Transverse colon (tissue), 4 donors: ENCODE results near the gene LMO7. TPM values are rescaled to one million over a fixed set of nuclear protein-coding genes. Genes with fewer than 3 reads are reported as not detected.

ENCODE experiments used
- DNase-seq: peaks from one replicate; pipeline ENCODE4 v3.0.0-alpha.2; 2019
- H3K27ac ChIP-seq, 4 donors: fragments of 200-600 bp; sonication (generic); 2 replicates each; pipeline ENCODE4 v1.5.1; 2016 to 2018; ENCODE audit warnings: inconsistent platforms in 4 of 4
- H3K27me3 ChIP-seq: fragments of 200-600 bp; sonication (generic); 2 replicates; pipeline ENCODE4 v1.5.1; 2017; ENCODE audit warnings: inconsistent platforms
- H3K36me3 ChIP-seq, 4 donors: fragments of 200-600 bp; sonication (generic); 2 replicates each; pipeline ENCODE4 v1.5.1; 2017 to 2019; ENCODE audit warnings: inconsistent platforms in 4 of 4
- H3K4me1 ChIP-seq, 4 donors: fragments of 200-600 bp; sonication (generic); 2 replicates each; pipeline ENCODE4 v1.5.1; 2017 to 2020; ENCODE audit warnings: inconsistent platforms in 4 of 4
- H3K4me3 ChIP-seq, 4 donors: fragments of 200-600 bp; sonication (generic); 1 replicate in 1 of 4; 2 replicates in 3 of 4; pipeline versions ENCODE4 v1.5.1 to v1.6.1; 2017 to 2019; ENCODE audit warnings: inconsistent platforms in 4 of 4
- H3K9me3 ChIP-seq, 2 donors: fragments of 200-600 bp; sonication (generic); 2 replicates each; pipeline ENCODE4 v1.5.1; 2017 to 2019; ENCODE audit warnings: inconsistent platforms in 2 of 2
- EP300 ChIP-seq: sonication (generic); formaldehyde crosslinking; IDR thresholded peaks from one replicate; pipeline ENCODE4 v1.6.1; 2017; ENCODE audit warnings: antibody characterized with exemption, low read depth
- POLR2A ChIP-seq: fragments of 450-650 bp; IDR thresholded peaks from one replicate; pipeline ENCODE4 v1.6.1; 2016; ENCODE audit warnings: antibody characterized with exemption, mild to moderate bottlenecking, moderate library complexity
- POLR2AphosphoS5 ChIP-seq, 3 donors: sonication (generic); formaldehyde crosslinking; IDR thresholded peaks; one replicate each; pipeline ENCODE4 v1.6.1; 2016; ENCODE audit warnings: antibody characterized with exemption in 3 of 3
- WGBS, 2 donors: methylation state at CpG; one replicate each; pipeline ENCODE4 v1.1.5; 2018; ENCODE audit warnings: low coverage in 1 of 2; 5-methylcytosine and 5-hydroxymethylcytosine counted together
- in situ Hi-C, 4 donors: fragments of 200-750 bp; cut with MboI; loops; one replicate each; pipeline versions ENCODE4 v1.15.0 to v1.15.1; 2017; ENCODE audit warnings: low sequenced_read_pairs in 3 of 4, low pct_ligation_motif_present in 1 of 4, low pct_unique_long_range_greater_than_20kb in 1 of 4
- intact Hi-C: fragments of 100-400 bp; cut with DNase I; formaldehyde crosslinking; loops from one replicate; pipeline ENCODE4 v1.15.1; 2023; ENCODE audit warnings: low total_unique reads
- total RNA-seq, 4 donors: library from RNA; depleted of rRNA; stranded (reverse); fragments of >200 nt; gene quantifications; one replicate each; pipeline ENCODE4 v1.1.0, GENCODE V29; 2016
- TF ChIP-seq, protein P1 (sequence below), 5 experiments: fragments of 200-600 bp in 3 of 5; fragments of 450-650 bp in 2 of 5; sonication (generic) in 3 of 5; IDR thresholded peaks; 1 replicate in 2 of 5; 2 replicates in 3 of 5; pipeline ENCODE4 v1.5.1; 2016 to 2017; ENCODE audit warnings: antibody characterized with exemption in 5 of 5, inconsistent platforms in 3 of 5, mild to moderate bottlenecking in 2 of 5, moderate library complexity in 1 of 5

The LMO7 gene
- total RNA-seq, 4 donors from 2014 or later = 82.6 to 304 (median 190) TPM

GRCh38 chr13:75813323-75813722, 177.2 kb downstream of the LMO7 start:
- Histone ChIP-seq H3K4me3 (no peak overlapping the region), H3K27me3 (no peaks in the 10 kb centered on the region), H3K4me1 (no peaks in the 10 kb centered on the region), H3K9me3 (no peaks in the 10 kb centered on the region), H3K36me3 (no peaks in the 10 kb centered on the region), H3K27ac (no peak overlapping the region)
- 76 to 100% methylated on average over 1 to 3 of the region's 3 CpGs for WGBS, 2 donors
- no peak for TF ChIP-seq EP300
- no peak for TF ChIP-seq POLR2AphosphoS5 (IDR thresholded peaks at IDR 0.05)
- TF ChIP-seq, protein P1, sequence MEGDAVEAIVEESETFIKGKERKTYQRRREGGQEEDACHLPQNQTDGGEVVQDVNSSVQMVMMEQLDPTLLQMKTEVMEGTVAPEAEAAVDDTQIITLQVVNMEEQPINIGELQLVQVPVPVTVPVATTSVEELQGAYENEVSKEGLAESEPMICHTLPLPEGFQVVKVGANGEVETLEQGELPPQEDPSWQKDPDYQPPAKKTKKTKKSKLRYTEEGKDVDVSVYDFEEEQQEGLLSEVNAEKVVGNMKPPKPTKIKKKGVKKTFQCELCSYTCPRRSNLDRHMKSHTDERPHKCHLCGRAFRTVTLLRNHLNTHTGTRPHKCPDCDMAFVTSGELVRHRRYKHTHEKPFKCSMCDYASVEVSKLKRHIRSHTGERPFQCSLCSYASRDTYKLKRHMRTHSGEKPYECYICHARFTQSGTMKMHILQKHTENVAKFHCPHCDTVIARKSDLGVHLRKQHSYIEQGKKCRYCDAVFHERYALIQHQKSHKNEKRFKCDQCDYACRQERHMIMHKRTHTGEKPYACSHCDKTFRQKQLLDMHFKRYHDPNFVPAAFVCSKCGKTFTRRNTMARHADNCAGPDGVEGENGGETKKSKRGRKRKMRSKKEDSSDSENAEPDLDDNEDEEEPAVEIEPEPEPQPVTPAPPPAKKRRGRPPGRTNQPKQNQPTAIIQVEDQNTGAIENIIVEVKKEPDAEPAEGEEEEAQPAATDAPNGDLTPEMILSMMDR (IDR thresholded peaks at IDR 0.05) = no peak
- TF ChIP-seq POLR2A = no peak
- in situ Hi-C loops = no loop called here
- DNase-seq = no peak
- intact Hi-C loops = no loop called here

- no peak for TF ChIP-seq EP300
- no peak for TF ChIP-seq POLR2AphosphoS5 (IDR thresholded peaks at IDR 0.05)
- TF ChIP-seq, protein P1 (IDR thresholded peaks at IDR 0.05) = no peak
- TF ChIP-seq POLR2A = no peak
- intact Hi-C loops = no loop called here
- 81 to 97% methylated on average over 3 to 9 of the region's 9 CpGs for WGBS, 2 donors
- no peak for DNase-seq
- Histone ChIP-seq H3K4me1 (no peaks in the 10 kb centered on the region), H3K36me3 (peaks cover 0 to 10% (median 0%) of the 10 kb centered on the region in 4 donors), H3K27ac (no peak overlapping the region), H3K27me3 (no peaks in the 10 kb centered on the region), H3K9me3 (no peaks in the 10 kb centered on the region), H3K4me3 (no peak overlapping the region)
- in situ Hi-C loops = no loop called here
These were observed 182.2 kb downstream of the LMO7 start for GRCh38 chr13:75818179-75818967.

GRCh38 chr13:75818968-75819225, 182.8 kb downstream of the LMO7 start:
- intact Hi-C loops = no loop called here
- no peaks in the 10 kb centered on the region for H3K4me1 ChIP-seq
- WGBS, 2 donors = 86 to 96% methylated on average over 3 to 5 of the region's 5 CpGs
- DNase-seq = no peak
- no peak overlapping the region for H3K4me3 ChIP-seq
- H3K9me3 ChIP-seq = no peaks in the 10 kb centered on the region
- no peak overlapping the region for H3K27ac ChIP-seq
- TF ChIP-seq, protein P1 (IDR thresholded peaks at IDR 0.05) = no peak
- TF ChIP-seq POLR2AphosphoS5 (IDR thresholded peaks at IDR 0.05) (no peak), POLR2A (no peak), EP300 (no peak)
- no peaks in the 10 kb centered on the region for H3K27me3 ChIP-seq
- H3K36me3 ChIP-seq = peaks cover 0 to 10% (median under 1%) of the 10 kb centered on the region in 4 donors
- in situ Hi-C loops = no loop called here

- no peak overlapping the region for H3K27ac ChIP-seq
- intact Hi-C loops (no loop called here), in situ Hi-C loops (no loop called here)
- H3K4me1 ChIP-seq = no peaks in the 10 kb centered on the region
- peaks cover 0 to 15% (median 2%) of the 10 kb centered on the region in 4 donors for H3K36me3 ChIP-seq
- H3K4me3 ChIP-seq = no peak overlapping the region
- no peaks in the 10 kb centered on the region for H3K27me3 ChIP-seq
- TF ChIP-seq EP300 (no peak), POLR2A (no peak), POLR2AphosphoS5 (IDR thresholded peaks at IDR 0.05) (no peak)
- TF ChIP-seq, protein P1 (IDR thresholded peaks at IDR 0.05) = no peak
- WGBS, 2 donors = 97 to 100% methylated on average over 4 of the region's 4 CpGs
- no peaks in the 10 kb centered on the region for H3K9me3 ChIP-seq
- no peak for DNase-seq
These were observed 189.0 kb downstream of the LMO7 start for GRCh38 chr13:75825161-75825560.
